Measurements from ENCODE around the gene POR.

- TF ChIP-seq EZH2 (IDR thresholded peaks at IDR 0.05; ENCODE audit: borderline replicate concordance, insufficient read depth, low read length, poor library complexity, severe bottlenecking) = no peak
- no peak for TF ChIP-seq CTCF (IDR thresholded peaks at IDR 0.05; ENCODE audit: poor library complexity, severe bottlenecking)
- TF ChIP-seq, protein P1, sequence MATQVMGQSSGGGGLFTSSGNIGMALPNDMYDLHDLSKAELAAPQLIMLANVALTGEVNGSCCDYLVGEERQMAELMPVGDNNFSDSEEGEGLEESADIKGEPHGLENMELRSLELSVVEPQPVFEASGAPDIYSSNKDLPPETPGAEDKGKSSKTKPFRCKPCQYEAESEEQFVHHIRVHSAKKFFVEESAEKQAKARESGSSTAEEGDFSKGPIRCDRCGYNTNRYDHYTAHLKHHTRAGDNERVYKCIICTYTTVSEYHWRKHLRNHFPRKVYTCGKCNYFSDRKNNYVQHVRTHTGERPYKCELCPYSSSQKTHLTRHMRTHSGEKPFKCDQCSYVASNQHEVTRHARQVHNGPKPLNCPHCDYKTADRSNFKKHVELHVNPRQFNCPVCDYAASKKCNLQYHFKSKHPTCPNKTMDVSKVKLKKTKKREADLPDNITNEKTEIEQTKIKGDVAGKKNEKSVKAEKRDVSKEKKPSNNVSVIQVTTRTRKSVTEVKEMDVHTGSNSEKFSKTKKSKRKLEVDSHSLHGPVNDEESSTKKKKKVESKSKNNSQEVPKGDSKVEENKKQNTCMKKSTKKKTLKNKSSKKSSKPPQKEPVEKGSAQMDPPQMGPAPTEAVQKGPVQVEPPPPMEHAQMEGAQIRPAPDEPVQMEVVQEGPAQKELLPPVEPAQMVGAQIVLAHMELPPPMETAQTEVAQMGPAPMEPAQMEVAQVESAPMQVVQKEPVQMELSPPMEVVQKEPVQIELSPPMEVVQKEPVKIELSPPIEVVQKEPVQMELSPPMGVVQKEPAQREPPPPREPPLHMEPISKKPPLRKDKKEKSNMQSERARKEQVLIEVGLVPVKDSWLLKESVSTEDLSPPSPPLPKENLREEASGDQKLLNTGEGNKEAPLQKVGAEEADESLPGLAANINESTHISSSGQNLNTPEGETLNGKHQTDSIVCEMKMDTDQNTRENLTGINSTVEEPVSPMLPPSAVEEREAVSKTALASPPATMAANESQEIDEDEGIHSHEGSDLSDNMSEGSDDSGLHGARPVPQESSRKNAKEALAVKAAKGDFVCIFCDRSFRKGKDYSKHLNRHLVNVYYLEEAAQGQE (IDR thresholded peaks at IDR 0.05; ENCODE audit: borderline replicate concordance) = no peak
- no peak for TF ChIP-seq MXI1 (conservative IDR thresholded peaks at IDR 0.05; ENCODE audit: poor library complexity, severe bottlenecking)
These were observed 30.6 kb downstream of the POR start for GRCh38 chr7:75945297-75946168.

Measured in neural cell (in vitro differentiated cells).